GM21390 (cell line): Measurements from ENCODE around the gene IGF2.

ENCODE experiments used
- ATAC-seq: cut with Tn5 transposase; IDR thresholded peaks from one replicate; pipeline ENCODE4 v1.9.1; 2021; ENCODE audit not compliant: unreplicated experiment

The IGF2 gene

DNA sequence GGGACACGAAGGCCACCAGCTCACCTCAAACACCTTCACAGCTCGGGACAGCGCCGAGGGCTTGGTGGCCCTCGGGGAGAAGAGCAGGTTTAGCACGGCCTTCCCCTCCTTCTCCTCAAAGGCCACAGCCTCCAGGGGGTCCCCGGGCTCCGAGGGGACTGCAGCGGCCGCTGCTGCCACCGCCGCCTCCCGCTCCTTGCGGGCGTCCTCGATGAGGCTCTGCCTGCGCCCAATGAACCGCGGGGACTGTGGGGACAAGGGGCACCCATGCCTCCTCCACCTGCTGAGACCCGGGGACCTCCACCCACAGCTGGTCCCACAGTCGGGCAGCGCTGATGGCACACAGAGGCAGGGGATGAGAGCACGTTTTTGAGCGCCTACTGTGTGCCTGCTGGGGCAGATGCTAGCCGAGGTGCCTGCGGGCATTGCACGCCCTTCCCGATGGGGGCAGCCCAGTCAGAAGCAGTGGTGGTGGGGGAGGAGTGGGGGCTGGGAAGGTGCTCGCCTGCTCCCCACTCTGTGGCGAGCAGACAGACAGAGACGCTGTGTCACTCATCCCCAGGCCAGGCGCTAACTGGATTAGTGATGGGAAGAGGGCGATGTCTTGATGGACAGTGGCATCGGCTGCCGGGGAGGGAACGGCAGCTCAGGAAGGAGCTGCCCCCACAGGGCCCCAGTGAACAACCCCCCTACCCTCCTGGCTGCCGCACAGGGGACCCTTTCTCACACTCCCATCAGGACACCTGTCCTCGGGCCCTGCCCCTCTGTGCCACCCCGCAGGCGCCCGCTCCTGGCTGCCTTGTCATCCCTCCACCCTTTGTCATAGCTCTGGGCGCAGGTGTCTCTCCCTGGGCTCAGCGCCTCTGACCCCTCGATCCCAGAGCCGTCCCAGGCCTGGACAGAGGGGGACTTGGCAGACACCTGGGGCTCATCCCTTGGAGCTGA, 30.7 kb upstream of the IGF2 start:
- ATAC-seq = no peak

DNA sequence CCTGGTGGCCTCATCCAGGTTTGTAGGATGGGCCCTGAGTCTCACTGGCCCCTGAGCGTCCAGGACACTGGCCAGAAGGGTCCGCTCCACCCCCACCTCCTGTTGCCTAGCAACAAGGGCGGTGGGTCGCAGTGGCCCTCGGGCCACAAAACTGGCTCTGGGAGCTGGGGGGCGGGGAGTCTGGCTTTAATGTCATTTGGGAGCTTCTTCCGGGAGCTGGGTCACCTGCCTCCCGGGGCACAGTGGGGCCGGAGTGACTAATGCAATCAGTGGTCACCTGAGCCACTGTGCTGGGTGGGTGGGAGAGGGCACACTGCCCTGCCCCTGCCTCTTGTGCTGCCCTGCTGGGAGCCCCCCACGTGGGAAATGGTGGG, 29.8 kb upstream of the IGF2 start:
- no peak for ATAC-seq

GRCh38 chr11:2168286-2169004, 29.3 kb upstream of the IGF2 start:
- ATAC-seq = no peak

GRCh38 chr11:2167141-2168045, 28.2 kb upstream of the IGF2 start:
- no peak for ATAC-seq

DNA sequence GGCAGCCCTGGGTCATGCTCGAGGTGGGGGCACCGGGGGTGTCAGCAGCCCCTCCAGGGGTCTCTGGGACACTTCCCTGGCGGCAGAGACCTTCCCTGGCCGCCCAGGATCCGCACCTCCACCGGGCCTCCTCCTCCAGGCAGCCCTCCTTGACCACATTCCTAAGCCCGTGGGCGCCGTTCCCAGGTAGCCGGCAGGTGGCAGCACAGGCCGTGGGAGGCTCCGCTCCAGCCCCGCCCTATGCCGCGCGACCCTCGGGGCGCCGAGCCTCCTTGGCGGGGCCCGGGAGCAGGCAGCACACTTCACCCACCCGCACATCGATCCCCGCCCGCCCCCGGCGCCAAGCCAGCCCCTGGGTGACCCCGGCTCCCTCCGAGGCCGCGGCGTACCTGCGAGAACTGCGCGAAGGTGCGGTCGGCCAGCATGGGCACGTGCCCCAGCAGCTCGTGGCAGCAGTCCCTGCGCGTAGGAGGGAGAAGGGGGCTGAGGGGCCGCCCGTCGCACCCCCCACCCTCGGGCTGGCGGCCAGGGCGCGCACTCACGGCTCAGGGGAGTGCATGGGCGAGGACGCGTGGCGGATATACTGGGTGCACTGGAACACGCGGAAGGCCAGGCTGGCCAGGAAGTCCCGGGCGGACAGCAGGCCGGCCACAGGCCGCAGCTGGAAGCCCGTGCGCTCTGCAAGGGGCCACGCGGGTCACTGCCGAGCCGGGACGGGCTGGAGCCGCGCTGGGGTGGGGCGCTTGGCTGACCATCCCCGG, 27.1 kb upstream of the IGF2 start:
- no peak for ATAC-seq

DNA sequence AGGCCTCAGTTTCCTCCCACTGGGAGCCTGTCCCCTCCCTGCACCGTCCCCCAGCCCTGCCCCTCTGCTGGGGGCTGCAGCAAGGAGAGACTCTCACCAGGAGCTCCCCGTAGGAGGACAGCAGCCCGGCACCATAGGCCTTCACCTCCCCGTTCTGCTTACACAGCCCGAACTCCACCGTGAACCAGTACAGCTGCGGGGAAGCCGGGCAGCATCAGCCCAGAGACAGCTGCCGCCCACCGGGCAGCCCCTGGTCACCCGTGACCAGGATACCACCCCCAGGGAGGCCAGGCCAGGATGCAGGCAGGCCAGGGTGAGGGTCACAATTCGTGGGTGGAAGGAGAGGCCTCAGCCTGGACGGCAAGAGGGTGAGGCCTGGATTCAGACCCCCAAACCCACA, 26.4 kb upstream of the IGF2 start:
- no peak for ATAC-seq

DNA sequence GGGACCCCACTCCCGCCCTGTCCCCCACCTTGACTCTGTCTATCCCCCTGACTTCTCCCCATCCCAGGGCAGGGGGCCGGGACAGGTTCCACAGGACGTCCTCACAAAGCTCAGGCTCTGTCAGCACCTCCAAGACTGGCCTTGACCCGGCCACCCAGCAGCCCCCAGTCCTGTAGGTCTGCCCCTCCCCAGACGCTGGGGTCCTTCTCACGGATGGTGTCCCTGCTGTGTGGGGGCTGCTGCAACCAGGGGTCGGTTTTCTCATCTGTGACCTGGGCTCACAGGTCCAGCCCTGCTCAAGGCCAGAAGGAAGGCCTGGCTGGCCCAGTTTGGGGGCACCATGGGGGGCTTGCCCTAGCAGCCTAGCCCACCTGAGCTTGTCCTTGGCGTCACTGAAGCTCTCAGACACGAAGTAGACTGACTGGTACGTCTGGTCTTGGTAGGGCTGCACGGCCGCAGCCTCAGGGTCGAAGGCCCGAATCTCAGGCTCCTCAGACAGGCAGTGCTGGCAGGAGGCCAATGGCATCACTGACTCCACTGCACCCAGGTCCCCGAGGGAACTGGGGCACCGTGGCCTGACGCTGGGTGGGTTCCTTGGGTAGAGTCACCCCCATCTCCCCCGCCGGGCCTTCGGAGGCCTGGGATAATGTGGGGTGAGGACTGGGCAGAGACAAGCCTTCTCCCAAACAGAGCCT, 25.8 kb upstream of the IGF2 start:
- no peak for ATAC-seq

GRCh38 chr11:2164081-2164480, 24.9 kb upstream of the IGF2 start:
- no peak for ATAC-seq

DNA sequence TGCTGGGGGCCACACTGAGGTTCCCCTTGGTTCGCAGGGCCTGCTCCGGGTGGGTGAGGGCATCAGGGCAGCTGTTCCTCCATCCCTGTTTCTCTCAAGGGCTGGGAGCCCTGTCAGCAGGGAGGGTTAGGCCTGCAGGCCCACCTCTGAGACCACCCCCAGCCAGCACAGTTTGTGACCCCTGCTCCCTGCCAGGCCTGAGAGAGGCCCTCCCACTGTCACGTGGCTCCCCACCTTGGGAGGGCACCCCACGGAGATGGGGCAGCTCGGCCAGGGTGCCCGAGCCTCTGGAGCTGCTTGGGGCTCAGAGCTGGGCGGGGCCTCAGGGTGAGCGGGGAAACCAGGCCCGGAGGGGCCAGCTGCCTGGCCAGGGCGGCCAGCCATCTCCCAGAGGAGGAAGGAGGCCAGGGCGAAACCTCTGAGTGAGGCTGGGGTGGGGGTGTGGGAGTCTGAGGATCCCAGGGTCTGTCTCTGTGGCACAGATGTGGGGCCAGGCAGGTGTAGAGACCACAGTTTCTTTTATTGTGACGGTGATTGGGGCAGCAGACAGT, 24.3 kb upstream of the IGF2 start:
- no peak for ATAC-seq

- no peak for ATAC-seq
Observed at GRCh38 chr11:2160736-2161259, 21.6 kb upstream of the IGF2 start, which contains the start of gene INS. TSS of gene INS (minus strand) at chr11:2161209. CDS start at chr11:2160971, 238 bp downstream.

DNA sequence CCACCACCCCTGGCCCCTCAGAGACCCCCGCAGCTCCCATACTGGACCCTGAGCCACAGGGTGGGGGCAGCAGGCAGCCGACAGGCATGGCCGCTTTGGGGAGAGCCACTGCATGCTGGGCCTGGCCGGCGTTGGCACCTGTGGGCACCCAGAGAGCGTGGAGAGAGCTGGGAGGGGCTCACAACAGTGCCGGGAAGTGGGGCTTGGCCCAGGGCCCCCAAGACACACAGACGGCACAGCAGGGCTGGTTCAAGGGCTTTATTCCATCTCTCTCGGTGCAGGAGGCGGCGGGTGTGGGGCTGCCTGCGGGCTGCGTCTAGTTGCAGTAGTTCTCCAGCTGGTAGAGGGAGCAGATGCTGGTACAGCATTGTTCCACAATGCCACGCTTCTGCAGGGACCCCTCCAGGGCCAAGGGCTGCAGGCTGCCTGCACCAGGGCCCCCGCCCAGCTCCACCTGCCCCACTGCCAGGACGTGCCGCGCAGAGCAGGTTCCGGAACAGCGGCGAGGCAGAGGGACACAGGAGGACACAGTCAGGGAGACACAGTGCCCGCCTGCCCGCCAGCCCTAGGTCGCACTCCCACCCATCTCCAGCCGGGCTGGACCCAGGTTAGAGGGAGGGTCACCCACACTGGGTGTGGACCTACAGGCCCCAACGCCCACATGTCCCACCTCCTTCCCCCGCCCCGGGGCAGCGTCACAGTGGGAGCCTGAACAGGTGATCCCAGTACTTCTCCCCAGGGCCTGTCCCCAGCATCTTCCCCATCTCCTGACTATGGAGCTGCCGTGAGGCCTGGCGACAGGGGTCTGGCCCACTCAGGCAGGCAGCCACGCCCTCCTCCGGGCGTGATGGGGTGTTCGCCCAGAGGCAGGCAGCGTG, 20.6 kb upstream of the IGF2 start:
- no peak for ATAC-seq

DNA sequence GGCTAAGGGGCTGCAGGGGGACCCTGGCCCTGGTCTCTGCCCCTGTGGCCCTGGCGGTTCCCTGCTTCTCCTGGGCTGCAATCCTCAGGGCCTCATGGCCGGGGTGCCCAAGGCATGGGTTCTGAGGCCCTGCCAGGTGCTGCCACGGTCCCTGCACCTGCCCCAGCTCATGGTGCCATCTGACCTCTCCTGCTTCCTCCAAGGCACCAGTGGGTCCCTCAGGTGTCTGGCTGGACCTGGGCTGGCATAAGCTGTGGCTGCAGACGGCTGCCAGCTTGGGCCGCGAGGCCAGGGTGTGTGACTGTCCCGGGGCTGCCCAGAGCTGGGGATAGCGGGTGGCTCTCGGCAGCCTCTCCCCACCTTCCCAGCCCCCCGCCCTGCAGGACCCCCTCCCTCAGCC, 19.8 kb upstream of the IGF2 start:
- ATAC-seq = no peak

- ATAC-seq = no peak
Observed at GRCh38 chr11:2158296-2158737, 19.1 kb upstream of the IGF2 start.

GRCh38 chr11:2157294-2158040, 18.3 kb upstream of the IGF2 start:
- ATAC-seq = no peak

GRCh38 chr11:2156416-2157182, 17.4 kb upstream of the IGF2 start:
- ATAC-seq = no peak

GRCh38 chr11:2155511-2155910, 16.3 kb upstream of the IGF2 start:
- ATAC-seq = no peak

DNA sequence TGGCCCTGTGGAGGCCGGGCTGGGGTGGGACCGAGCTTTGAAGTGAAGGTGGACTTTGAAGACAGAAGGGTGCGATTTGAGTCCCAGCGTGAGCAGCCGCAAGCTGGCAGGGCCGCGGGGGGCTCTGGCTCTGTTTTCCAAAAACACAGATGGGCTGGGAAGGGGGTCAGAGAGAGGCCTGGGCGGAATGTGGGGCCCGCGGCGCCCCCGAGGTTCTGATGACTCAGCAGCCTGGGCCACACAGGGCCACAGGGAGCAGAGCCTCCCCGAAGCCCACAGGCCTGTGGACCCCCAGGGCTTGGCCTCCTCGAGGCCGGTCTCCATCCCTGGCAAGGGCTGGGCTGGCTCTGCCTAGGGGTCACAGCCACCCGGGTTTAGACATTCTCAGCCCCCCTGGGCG, 15.7 kb upstream of the IGF2 start:
- ATAC-seq = no peak
